Measurements from ENCODE around the gene PYCR2. TPM values are rescaled to one million over a fixed set of nuclear protein-coding genes. Genes with fewer than 3 reads are reported as not detected.
A peak's percentile ranks its signal among the peaks of the same experiment; 100 is the strongest.
"Not testable (repeated sequence)": the region's sequence is repeated elsewhere in the genome, so short reads cannot be mapped to it uniquely, and the experiment has no call there.

The PYCR2 gene
- total RNA-seq, result 109 and 110 TPM in 2 replicates

DNA sequence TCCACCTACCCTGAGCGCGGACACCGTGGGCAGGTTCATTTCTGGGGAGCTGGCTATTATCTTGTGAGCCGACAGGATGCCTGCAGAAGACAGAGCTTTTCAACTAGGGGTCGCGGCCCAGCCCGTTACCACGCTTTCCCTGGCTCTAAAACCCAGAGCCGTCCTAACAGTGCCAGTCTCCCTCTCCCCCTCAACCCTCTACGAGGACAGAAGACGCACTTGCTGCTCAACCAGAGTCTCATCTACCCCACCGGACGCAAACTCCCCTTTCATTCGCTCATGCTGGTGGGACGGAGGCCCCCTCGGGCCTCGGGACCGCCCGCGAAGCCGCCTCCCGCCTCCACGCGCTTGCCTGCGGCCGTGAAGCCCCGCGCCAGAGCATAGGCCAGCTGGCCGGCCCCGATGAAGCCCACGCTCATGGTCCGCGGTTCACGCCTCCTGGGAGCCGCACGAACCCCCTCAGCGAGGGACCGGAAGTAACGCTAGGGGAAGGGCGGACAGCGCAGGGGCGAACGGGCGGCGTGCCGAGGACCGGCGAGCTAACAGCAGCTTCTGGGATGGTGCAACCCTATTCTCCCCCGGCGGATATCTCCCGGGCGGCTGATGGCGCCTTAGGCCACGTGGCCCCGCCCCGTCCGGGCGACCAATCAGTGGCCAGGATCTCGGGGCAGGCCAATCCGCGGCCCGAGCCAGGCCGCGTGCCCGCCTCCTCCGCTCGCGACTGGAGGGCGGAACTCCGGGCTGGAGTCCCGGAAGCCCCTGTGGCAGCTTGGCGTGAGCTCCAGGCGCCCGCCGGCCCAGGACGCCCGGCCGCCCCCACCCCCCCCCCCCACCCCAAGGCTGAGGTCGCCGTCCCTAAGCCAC lies at the start of gene PYCR2:
PYCR2 (minus strand) TSS at position 559 of the 864 bp plus-strand sequence; CDS start at position 419, 140 bp downstream.
- Mint-ChIP-seq H3K36me3 (ENCODE audit: low read depth) (peaks cover 40% of the 10 kb centered on the region), H3K27ac (peak within 1 kb of the TSS; percentile 88), H3K27me3 (no peaks in the 10 kb centered on the region), H3K9me3 (no peaks in the 10 kb centered on the region), H3K4me3 (peak within 1 kb of the TSS; percentile 95), H3K4me1 (peaks cover 20% of the 10 kb centered on the region)
- intact Hi-C loops (cut with micrococcal nuclease), result loop anchor here (1.0 to 10.0 kb wide), 7 partner anchors 42 to 457 kb away; partner anchors contain the start of genes ENAH, SDE2, SRP9 and TMEM63A
- ChIA-PET POLR2A (interaction anchor here (0.5 to 3.3 kb wide), 34 partner anchors 8 to 1426 kb away, joined by 3 to 52 read pairs (median 6); partner anchors contain the start of genes H3-3A, SDE2, SRP9 and TMEM63A), CTCF (interaction anchor here (1.0 to 1.9 kb wide), 4 partner anchors 12 to 449 kb away, joined by 3 to 9 read pairs (median 6); partner anchors contain the start of genes SRP9 and TMEM63A)
- ATAC-seq (ENCODE audit: low read depth) (peak; percentile 98), DNase-seq (peak; percentile 93)
- TF ChIP-seq, protein P1, sequence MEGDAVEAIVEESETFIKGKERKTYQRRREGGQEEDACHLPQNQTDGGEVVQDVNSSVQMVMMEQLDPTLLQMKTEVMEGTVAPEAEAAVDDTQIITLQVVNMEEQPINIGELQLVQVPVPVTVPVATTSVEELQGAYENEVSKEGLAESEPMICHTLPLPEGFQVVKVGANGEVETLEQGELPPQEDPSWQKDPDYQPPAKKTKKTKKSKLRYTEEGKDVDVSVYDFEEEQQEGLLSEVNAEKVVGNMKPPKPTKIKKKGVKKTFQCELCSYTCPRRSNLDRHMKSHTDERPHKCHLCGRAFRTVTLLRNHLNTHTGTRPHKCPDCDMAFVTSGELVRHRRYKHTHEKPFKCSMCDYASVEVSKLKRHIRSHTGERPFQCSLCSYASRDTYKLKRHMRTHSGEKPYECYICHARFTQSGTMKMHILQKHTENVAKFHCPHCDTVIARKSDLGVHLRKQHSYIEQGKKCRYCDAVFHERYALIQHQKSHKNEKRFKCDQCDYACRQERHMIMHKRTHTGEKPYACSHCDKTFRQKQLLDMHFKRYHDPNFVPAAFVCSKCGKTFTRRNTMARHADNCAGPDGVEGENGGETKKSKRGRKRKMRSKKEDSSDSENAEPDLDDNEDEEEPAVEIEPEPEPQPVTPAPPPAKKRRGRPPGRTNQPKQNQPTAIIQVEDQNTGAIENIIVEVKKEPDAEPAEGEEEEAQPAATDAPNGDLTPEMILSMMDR (IDR thresholded peaks at IDR 0.05), result no peak

GRCh38 chr1:225973158-225973557 lies 49.1 kb upstream of the PYCR2 start:
- no peaks in the 10 kb centered on the region for H3K9me3 Mint-ChIP-seq
- ATAC-seq (ENCODE audit: low read depth) (no peak), DNase-seq (no peak)
- POLR2A ChIA-PET, result no interaction called here
- no peak overlapping the region for H3K4me3 Mint-ChIP-seq
- no peaks in the 10 kb centered on the region for H3K27me3 Mint-ChIP-seq
- TF ChIP-seq, protein P1 (IDR thresholded peaks at IDR 0.05), result no peak
- H3K36me3 Mint-ChIP-seq (ENCODE audit: low read depth), result no peaks in the 10 kb centered on the region
- CTCF ChIA-PET, result interaction anchor here (1.5 to 3.0 kb wide), 3 partner anchors 10 to 499 kb away, joined by 3 to 9 read pairs (median 8); partner anchors contain the start of gene SRP9
- no peak overlapping the region for H3K27ac Mint-ChIP-seq
- peaks cover 19% of the 10 kb centered on the region for H3K4me1 Mint-ChIP-seq
- intact Hi-C loops (cut with micrococcal nuclease), result no loop called here

- no peak overlapping the region for H3K4me3 Mint-ChIP-seq
- H3K27ac Mint-ChIP-seq, result no peak overlapping the region
- ChIA-PET CTCF (interaction anchor here (0.7 to 3.0 kb wide), 2 partner anchors 195 to 498 kb away, joined by 3 to 8 read pairs; partner anchors contain the start of gene SRP9), POLR2A (interaction anchor here (0.7 kb wide), 1 partner anchor 27 kb away, joined by 3 read pairs; no protein-coding TSS in a partner anchor)
- DNase-seq, result no peak
- no peaks in the 10 kb centered on the region for H3K27me3 Mint-ChIP-seq
- H3K9me3 Mint-ChIP-seq, result no peaks in the 10 kb centered on the region
- no peak for ATAC-seq (ENCODE audit: low read depth)
- H3K36me3 Mint-ChIP-seq (ENCODE audit: low read depth), result no peaks in the 10 kb centered on the region
- intact Hi-C loops (cut with micrococcal nuclease), result no loop called here
- TF ChIP-seq, protein P1 (IDR thresholded peaks at IDR 0.05), result no peak
- peaks cover 12% of the 10 kb centered on the region for H3K4me1 Mint-ChIP-seq
Measured at GRCh38 chr1:225972344-225973152, 48.5 kb upstream of the PYCR2 start.

GRCh38 chr1:225970592-225971157 lies 46.6 kb upstream of the PYCR2 start:
- DNase-seq; intact Hi-C loops (cut with micrococcal nuclease); H3K9me3 Mint-ChIP-seq; H3K36me3 Mint-ChIP-seq (ENCODE audit: low read depth); ATAC-seq (ENCODE audit: low read depth); H3K27me3 Mint-ChIP-seq; H3K27ac Mint-ChIP-seq; H3K4me1 Mint-ChIP-seq; H3K4me3 Mint-ChIP-seq: not testable (repeated sequence)
- CTCF ChIA-PET, result interaction anchor here (0.7 kb wide), 1 partner anchor 14 kb away, joined by 3 read pairs; no protein-coding TSS in a partner anchor
- POLR2A ChIA-PET, result interaction anchor here (0.6 kb wide), 1 partner anchor 26 kb away, joined by 4 read pairs; no protein-coding TSS in a partner anchor

GRCh38 chr1:225969751-225970150 lies 45.7 kb upstream of the PYCR2 start:
- H3K27me3 Mint-ChIP-seq; H3K36me3 Mint-ChIP-seq (ENCODE audit: low read depth); H3K4me1 Mint-ChIP-seq; ATAC-seq (ENCODE audit: low read depth); H3K9me3 Mint-ChIP-seq; DNase-seq; H3K4me3 Mint-ChIP-seq; intact Hi-C loops (cut with micrococcal nuclease); POLR2A ChIA-PET; H3K27ac Mint-ChIP-seq: not testable (repeated sequence)
- CTCF ChIA-PET, result interaction anchor here (0.9 kb wide), 1 partner anchor 87 kb away, joined by 3 read pairs; no protein-coding TSS in a partner anchor

All from activated B cell treated with CpG ODN at 0.5 μM for 24 hours (primary cell).